SU-DHL-6 (cell line): ENCODE measurements around the gene ACY1.

ENCODE experiments used
- H2AFZ ChIP-seq: fragments of 200-600 bp; sonication (generic); 2 replicates; pipeline ENCODE4 v1.6.1; 2014; ENCODE audit warnings: low read depth, mild to moderate bottlenecking, moderate library complexity, mixed read lengths, antibody characterized with exemption, low read length; ENCODE audit not compliant: severe bottlenecking
- H3F3A ChIP-seq: fragments of 200-600 bp; shearing (Covaris generic); 2 replicates; pipeline ENCODE4 v1.6.0; 2016; ENCODE audit warnings: antibody characterized with exemption, mild to moderate bottlenecking; ENCODE audit not compliant: insufficient read depth
- H3K27ac ChIP-seq: fragments of 200-600 bp; sonication (generic); 2 replicates; pipeline ENCODE4 v1.5.1; 2016; ENCODE audit warnings: low read depth, mild to moderate bottlenecking, low read length, moderate library complexity, mixed read lengths
- H3K27me3 ChIP-seq: fragments of 200-600 bp; sonication (generic), shearing (Covaris generic); 2 replicates; pipeline ENCODE4 v1.6.0; 2014; ENCODE audit warnings: mild to moderate bottlenecking, low read length
- H3K36me3 ChIP-seq: fragments of 200-600 bp; sonication (generic); 2 replicates; pipeline ENCODE4 v1.6.1; 2014; ENCODE audit warnings: mild to moderate bottlenecking, low read length, mixed read lengths
- H3K4me2 ChIP-seq: fragments of 300-600, 200-600 bp; shearing (Covaris generic), sonication (generic); 2 replicates; pipeline ENCODE4 v1.6.0; 2014; ENCODE audit warnings: low read length, low read depth, mild to moderate bottlenecking; ENCODE audit not compliant: poor library complexity, severe bottlenecking
- H3K4me3 ChIP-seq: fragments of 200-600 bp; sonication (generic); 2 replicates; pipeline ENCODE4 v1.5.1; 2014; ENCODE audit warnings: antibody characterized with exemption, low read length, mild to moderate bottlenecking, mixed read lengths; ENCODE audit not compliant: insufficient read depth, poor library complexity, severe bottlenecking
- H3K79me2 ChIP-seq: fragments of 200-600 bp; sonication (generic); 2 replicates; pipeline ENCODE4 v1.6.1; 2014; ENCODE audit warnings: mild to moderate bottlenecking, low read length, moderate library complexity; ENCODE audit not compliant: insufficient read depth
- H3K9ac ChIP-seq: fragments of 200-600 bp; sonication (generic); 2 replicates; pipeline ENCODE4 v1.7.0; 2014; ENCODE audit warnings: mild to moderate bottlenecking, low read length
- H3K9me2 ChIP-seq: fragments of 200-600 bp; sonication (generic); replicated peaks from 2 replicates; pipeline ENCODE4 v1.6.1; 2014; ENCODE audit warnings: low read length; ENCODE audit not compliant: insufficient read depth
- H3K9me3 ChIP-seq: fragments of 200-600 bp; sonication (generic); 2 replicates; pipeline ENCODE4 v1.6.1; 2014; ENCODE audit warnings: low read length, mixed read lengths; ENCODE audit not compliant: insufficient read depth
- H4K20me1 ChIP-seq: fragments of 200-600 bp; sonication (generic); 2 replicates; pipeline ENCODE4 v1.6.1; 2014; ENCODE audit warnings: low read depth, mild to moderate bottlenecking, antibody characterized with exemption, low read length, moderate library complexity, mixed read lengths
- EZH2phosphoT487 ChIP-seq: fragments of 200-600 bp; sonication (generic), shearing (Covaris generic); conservative IDR thresholded peaks from 2 replicates; pipeline ENCODE4 v1.6.1; 2018; ENCODE audit warnings: mild to moderate bottlenecking, antibody characterized with exemption, low read length, moderate library complexity, mixed read lengths
- TF ChIP-seq, protein P1 (sequence below): fragments of 200-600 bp; sonication (generic); IDR thresholded peaks from one replicate; pipeline ENCODE4 v1.5.1; 2017; ENCODE audit warnings: antibody characterized with exemption, mild to moderate bottlenecking, low read length, moderate library complexity; ENCODE audit not compliant: insufficient read depth, poor library complexity, severe bottlenecking

The ACY1 gene

DNA sequence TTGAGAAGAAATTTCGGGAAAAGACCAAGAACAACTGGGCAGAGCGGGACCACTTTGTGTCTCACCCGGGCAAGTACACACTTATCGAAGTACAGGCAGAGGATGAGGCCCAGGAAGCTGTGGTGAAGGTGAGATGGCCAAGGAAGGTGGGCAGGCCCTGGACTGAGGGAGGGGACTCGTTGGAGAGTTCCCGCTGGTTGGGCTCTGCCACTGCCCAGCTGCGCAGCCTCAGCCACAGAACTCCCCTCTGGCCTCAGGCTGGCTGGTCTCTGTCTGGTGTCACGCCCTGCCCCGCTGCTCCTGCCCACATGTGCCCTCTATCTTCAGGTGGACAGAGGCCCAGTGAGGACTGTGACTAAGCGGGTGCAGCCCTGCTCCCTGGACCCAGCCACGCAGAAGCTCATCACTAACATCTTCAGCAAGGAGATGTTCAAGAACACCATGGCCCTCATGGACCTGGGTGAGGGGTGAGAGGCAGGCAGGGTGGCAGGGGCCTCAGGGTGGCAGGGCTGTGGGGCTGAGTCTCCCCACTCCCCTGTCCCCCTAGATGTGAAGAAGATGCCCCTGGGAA is 38.8 kb upstream of the ACY1 start:
- H3K27me3 ChIP-seq, result no peaks in the 10 kb centered on the region
- TF ChIP-seq, protein P1, sequence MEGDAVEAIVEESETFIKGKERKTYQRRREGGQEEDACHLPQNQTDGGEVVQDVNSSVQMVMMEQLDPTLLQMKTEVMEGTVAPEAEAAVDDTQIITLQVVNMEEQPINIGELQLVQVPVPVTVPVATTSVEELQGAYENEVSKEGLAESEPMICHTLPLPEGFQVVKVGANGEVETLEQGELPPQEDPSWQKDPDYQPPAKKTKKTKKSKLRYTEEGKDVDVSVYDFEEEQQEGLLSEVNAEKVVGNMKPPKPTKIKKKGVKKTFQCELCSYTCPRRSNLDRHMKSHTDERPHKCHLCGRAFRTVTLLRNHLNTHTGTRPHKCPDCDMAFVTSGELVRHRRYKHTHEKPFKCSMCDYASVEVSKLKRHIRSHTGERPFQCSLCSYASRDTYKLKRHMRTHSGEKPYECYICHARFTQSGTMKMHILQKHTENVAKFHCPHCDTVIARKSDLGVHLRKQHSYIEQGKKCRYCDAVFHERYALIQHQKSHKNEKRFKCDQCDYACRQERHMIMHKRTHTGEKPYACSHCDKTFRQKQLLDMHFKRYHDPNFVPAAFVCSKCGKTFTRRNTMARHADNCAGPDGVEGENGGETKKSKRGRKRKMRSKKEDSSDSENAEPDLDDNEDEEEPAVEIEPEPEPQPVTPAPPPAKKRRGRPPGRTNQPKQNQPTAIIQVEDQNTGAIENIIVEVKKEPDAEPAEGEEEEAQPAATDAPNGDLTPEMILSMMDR, result no peak
- no peak for TF ChIP-seq EZH2phosphoT487
- H3K27ac ChIP-seq, result no peak overlapping the region
- no peaks in the 10 kb centered on the region for H4K20me1 ChIP-seq
- H3K36me3 ChIP-seq, result no peaks in the 10 kb centered on the region
- no peaks in the 10 kb centered on the region for H3K9me3 ChIP-seq
- H3K9me2 ChIP-seq, result no peaks in the 10 kb centered on the region
- H2AFZ ChIP-seq, result no peak overlapping the region
- no peak overlapping the region for H3K4me2 ChIP-seq
- no peak overlapping the region for H3K4me3 ChIP-seq
- H3K9ac ChIP-seq, result no peak overlapping the region
- H3F3A ChIP-seq, result no peaks in the 10 kb centered on the region
- H3K79me2 ChIP-seq, result peaks cover 20% of the 10 kb centered on the region

DNA sequence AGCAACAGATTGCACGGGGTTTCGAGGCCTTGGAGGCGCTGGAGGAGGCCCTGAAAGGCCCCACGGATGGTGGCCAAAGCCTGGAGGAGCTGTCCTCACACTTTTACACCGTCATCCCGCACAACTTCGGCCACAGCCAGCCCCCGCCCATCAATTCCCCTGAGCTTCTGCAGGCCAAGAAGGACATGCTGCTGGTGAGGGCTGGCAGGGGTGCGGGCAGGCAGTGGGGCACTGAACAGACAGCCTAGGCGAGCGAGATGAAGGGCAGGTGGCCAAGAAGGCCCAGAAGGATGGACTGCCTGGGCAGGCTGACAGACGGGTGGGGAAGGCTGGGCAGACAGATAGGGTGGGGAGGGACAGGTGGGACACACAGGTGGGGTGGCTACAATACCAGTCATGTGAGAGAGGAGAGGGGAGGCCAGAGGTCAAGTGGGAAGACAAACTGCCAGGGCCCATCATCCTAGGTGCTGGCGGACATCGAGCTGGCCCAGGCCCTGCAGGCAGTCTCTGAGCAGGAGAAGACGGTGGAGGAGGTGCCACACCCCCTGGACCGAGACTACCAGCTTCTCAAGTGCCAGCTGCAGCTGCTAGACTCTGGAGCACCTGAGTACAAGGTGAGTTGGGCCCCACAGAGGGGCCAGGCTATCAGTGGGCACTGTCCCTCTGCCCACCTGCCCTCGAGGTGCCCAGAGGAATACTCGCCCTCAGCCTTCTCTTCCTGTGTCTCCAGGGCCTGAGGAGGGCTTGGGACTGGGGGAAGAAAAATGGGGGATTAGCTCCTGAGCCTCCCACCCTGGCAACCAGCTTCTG is 38.1 kb upstream of the ACY1 start:
- Histone ChIP-seq H3K9me3 (no peaks in the 10 kb centered on the region), H3K27ac (no peak overlapping the region), H2AFZ (no peak overlapping the region), H3K9ac (no peak overlapping the region), H3K9me2 (no peaks in the 10 kb centered on the region), H4K20me1 (no peaks in the 10 kb centered on the region), H3K4me2 (no peak overlapping the region), H3K4me3 (no peak overlapping the region), H3K27me3 (no peaks in the 10 kb centered on the region), H3K79me2 (peaks cover 13% of the 10 kb centered on the region), H3K36me3 (no peaks in the 10 kb centered on the region), H3F3A (no peaks in the 10 kb centered on the region)
- TF ChIP-seq EZH2phosphoT487, result no peak

DNA sequence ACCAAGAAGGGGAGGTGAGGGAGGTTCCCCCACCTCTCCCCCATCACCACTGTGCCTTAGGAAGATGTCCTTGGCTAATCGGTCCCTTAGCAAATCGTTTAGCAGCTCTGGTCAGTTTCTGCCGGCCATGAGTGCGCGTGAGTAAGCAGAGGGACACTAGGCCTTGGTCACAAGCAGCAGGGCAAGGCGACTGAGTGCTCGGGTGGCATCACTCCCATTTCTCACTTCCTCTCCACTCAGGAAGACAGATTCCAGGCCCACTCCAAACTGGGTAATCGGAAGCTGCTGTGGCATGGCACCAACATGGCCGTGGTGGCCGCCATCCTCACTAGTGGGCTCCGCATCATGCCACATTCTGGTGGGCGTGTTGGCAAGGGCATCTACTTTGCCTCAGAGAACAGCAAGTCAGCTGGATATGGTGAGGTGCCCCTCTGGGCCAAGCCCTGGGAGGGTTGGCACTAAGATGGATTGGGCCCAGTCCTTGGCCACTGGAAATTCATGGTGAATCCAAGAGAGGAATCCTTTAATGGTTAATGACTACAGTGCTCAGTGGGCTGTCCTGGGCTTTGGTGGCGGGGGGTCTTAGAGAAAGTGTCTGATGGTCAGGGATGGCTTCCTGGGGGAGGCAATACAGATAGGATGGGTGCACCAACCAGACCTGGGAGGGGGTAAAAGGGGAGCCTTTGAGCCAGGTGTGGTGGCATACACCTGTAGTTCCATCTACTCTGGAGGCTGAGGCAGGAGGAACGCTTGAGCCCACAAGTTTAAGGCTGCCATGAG is 37.2 kb upstream of the ACY1 start:
- Histone ChIP-seq H3K79me2 (peaks cover 5% of the 10 kb centered on the region), H3K9me3 (no peaks in the 10 kb centered on the region), H3K27ac (no peak overlapping the region), H3F3A (no peaks in the 10 kb centered on the region), H3K4me2 (no peak overlapping the region), H3K9ac (no peak overlapping the region), H3K4me3 (no peak overlapping the region), H3K36me3 (no peaks in the 10 kb centered on the region), H2AFZ (no peak overlapping the region), H3K9me2 (no peaks in the 10 kb centered on the region), H4K20me1 (no peaks in the 10 kb centered on the region), H3K27me3 (no peaks in the 10 kb centered on the region)
- TF ChIP-seq, protein P1, result no peak
- TF ChIP-seq EZH2phosphoT487, result no peak
